ENCODE measurements around the gene ZNF500. TPM values are rescaled to one million over a fixed set of nuclear protein-coding genes. Genes with fewer than 3 reads are reported as not detected.
A peak's percentile ranks its signal among the peaks of the same experiment; 100 is the strongest.

ZNF500 gene
- 10 to 100 TPM; 10.2 to 12.2 TPM for total RNA-seq

- peak; percentile 95 to 98 for DNase-seq (ENCODE audit: low spot score in 2 of 2)
- peaks cover 0 to 6% of the 10 kb centered on the region in 2 donors for H3K36me3 Mint-ChIP-seq
- H3K27ac Mint-ChIP-seq = peak within 1 kb of the TSS; percentile 89 to 96
- no peaks in the 10 kb centered on the region for H3K9me3 Mint-ChIP-seq
- peak; percentile 86 to 94 for ATAC-seq
Measured at GRCh38 chr16:4766875-4767628, at the start of gene ZNF500. Gene ZNF500 (minus strand): TSS chr16:4767162. CDS start chr16:4765978, 1,184 bp downstream.

GRCh38 chr16:4814542-4815173 is 47.7 kb upstream of the ZNF500 start:
- Mint-ChIP-seq H3K9me3 (no peaks in the 10 kb centered on the region), H3K36me3 (peaks cover 7 to 11% of the 10 kb centered on the region in 2 donors), H3K27ac (no peak overlapping the region)

GRCh38 chr16:4814046-4814445 is 47.1 kb upstream of the ZNF500 start:
- no peaks in the 10 kb centered on the region for H3K9me3 Mint-ChIP-seq
- no peak for ATAC-seq
- DNase-seq (ENCODE audit: low spot score in 2 of 2) = no peak
- H3K36me3 Mint-ChIP-seq = peaks cover 7 to 11% of the 10 kb centered on the region in 2 donors
- peak overlapping the region in 1 of 2 donors; percentile 60 for H3K27ac Mint-ChIP-seq

More at GRCh38 chr16:4814542-4815173, 47.7 kb upstream of the ZNF500 start:
- no peak for DNase-seq (ENCODE audit: low spot score in 2 of 2)
- ATAC-seq = no peak

- ATAC-seq (no peak), DNase-seq (ENCODE audit: low spot score in 2 of 2) (no peak)
- Mint-ChIP-seq H3K9me3 (no peaks in the 10 kb centered on the region), H3K36me3 (peaks cover 3 to 11% of the 10 kb centered on the region in 2 donors), H3K27ac (no peak overlapping the region)
Measured at GRCh38 chr16:4813251-4814003, 46.5 kb upstream of the ZNF500 start.

GRCh38 chr16:4811773-4812172 is 44.8 kb upstream of the ZNF500 start:
- Mint-ChIP-seq H3K36me3 (peaks cover 5 to 6% of the 10 kb centered on the region in 2 donors), H3K27ac (peak overlapping the region in 1 of 2 donors; percentile 26), H3K9me3 (no peaks in the 10 kb centered on the region)
- ATAC-seq (no peak), DNase-seq (ENCODE audit: low spot score in 2 of 2) (no peak)

GRCh38 chr16:4811242-4811641 is 44.3 kb upstream of the ZNF500 start:
- DNase-seq (ENCODE audit: low spot score in 2 of 2) (no peak), ATAC-seq (no peak)
- H3K36me3 Mint-ChIP-seq = peaks cover 5 to 6% of the 10 kb centered on the region in 2 donors
- no peaks in the 10 kb centered on the region for H3K9me3 Mint-ChIP-seq
- H3K27ac Mint-ChIP-seq = peak overlapping the region in 1 of 2 donors; percentile 26

- Mint-ChIP-seq H3K36me3 (peaks cover 0 to 6% of the 10 kb centered on the region in 2 donors), H3K27ac (peak overlapping the region in 1 of 2 donors; percentile 54), H3K9me3 (no peaks in the 10 kb centered on the region)
- no peak for DNase-seq (ENCODE audit: low spot score in 2 of 2)
- ATAC-seq = no peak
Measured at GRCh38 chr16:4806280-4806679, 39.3 kb upstream of the ZNF500 start.

- Mint-ChIP-seq H3K9me3 (no peaks in the 10 kb centered on the region), H3K27ac (no peak overlapping the region), H3K36me3 (peaks cover 0 to 6% of the 10 kb centered on the region in 2 donors)
- no peak for ATAC-seq
- DNase-seq (ENCODE audit: low spot score in 2 of 2) = no peak
Measured at GRCh38 chr16:4805231-4805630, 38.3 kb upstream of the ZNF500 start.

GRCh38 chr16:4803898-4804762 is 37.2 kb upstream of the ZNF500 start:
- H3K9me3 Mint-ChIP-seq = no peaks in the 10 kb centered on the region
- peaks cover 0 to 6% of the 10 kb centered on the region in 2 donors for H3K36me3 Mint-ChIP-seq
- no peak for ATAC-seq
- H3K27ac Mint-ChIP-seq = no peak overlapping the region
- DNase-seq (ENCODE audit: low spot score in 2 of 2) = no peak

GRCh38 chr16:4803401-4803844 is 36.5 kb upstream of the ZNF500 start:
- Mint-ChIP-seq H3K27ac (no peak overlapping the region), H3K9me3 (no peaks in the 10 kb centered on the region), H3K36me3 (peaks cover 0 to 6% of the 10 kb centered on the region in 2 donors)
- DNase-seq (ENCODE audit: low spot score in 2 of 2) (no peak), ATAC-seq (no peak)

GRCh38 chr16:4802659-4803287 is 35.8 kb upstream of the ZNF500 start:
- peak; percentile 93 to 94 for DNase-seq (ENCODE audit: low spot score in 2 of 2)
- H3K9me3 Mint-ChIP-seq = no peaks in the 10 kb centered on the region
- peak overlapping the region in 1 of 2 donors; percentile 29 for H3K27ac Mint-ChIP-seq
- H3K36me3 Mint-ChIP-seq = peaks cover 0 to 6% of the 10 kb centered on the region in 2 donors
- peak; percentile 92 to 93 for ATAC-seq

GRCh38 chr16:4801962-4802658 is 35.1 kb upstream of the ZNF500 start, which contains the start of gene ROGDI:
Gene ROGDI (minus strand): TSS chr16:4802633. CDS start chr16:4802571, 62 bp downstream.
- H3K9me3 Mint-ChIP-seq = no peaks in the 10 kb centered on the region
- peaks cover 0 to under 1% of the 10 kb centered on the region in 2 donors for H3K36me3 Mint-ChIP-seq
- ATAC-seq (peak; percentile 71 to 72), DNase-seq (ENCODE audit: low spot score in 2 of 2) (peak; percentile 76 to 83)
- H3K27ac Mint-ChIP-seq = peak within 1 kb of the TSS; percentile 29 to 59

GRCh38 chr16:4801051-4801961 is 34.3 kb upstream of the ZNF500 start:
- H3K27ac Mint-ChIP-seq = peak overlapping the region in 1 of 2 donors; percentile 59
- DNase-seq (ENCODE audit: low spot score in 2 of 2) (no peak), ATAC-seq (no peak)
- H3K9me3 Mint-ChIP-seq = no peaks in the 10 kb centered on the region
- H3K36me3 Mint-ChIP-seq = no peaks in the 10 kb centered on the region

Measured in activated naive CD4-positive, alpha-beta T cell treated with anti-CD3 and anti-CD28 coated beads, Interleukin-2, amount 50 U/mL, for 72 hours (primary cell).